A172 (cell line): ENCODE results near the gene APCDD1L. TPM values are rescaled to one million over a fixed set of nuclear protein-coding genes. Genes with fewer than 3 reads are reported as not detected.

ENCODE experiments used
- DNase-seq: peaks from one replicate; pipeline ENCODE4 v3.0.0-alpha.2; 2015; ENCODE audit warnings: low spot score
- total RNA-seq: library from RNA; depleted of rRNA; stranded (reverse); fragments of >200 nt; shearing (Covaris generic); gene quantifications from 2 replicates; pipeline ENCODE4 v1.2.3, GENCODE V29; 2014

Gene APCDD1L
- total RNA-seq, 1 experiment from 2014 or later, result 0.78 TPM

DNA sequence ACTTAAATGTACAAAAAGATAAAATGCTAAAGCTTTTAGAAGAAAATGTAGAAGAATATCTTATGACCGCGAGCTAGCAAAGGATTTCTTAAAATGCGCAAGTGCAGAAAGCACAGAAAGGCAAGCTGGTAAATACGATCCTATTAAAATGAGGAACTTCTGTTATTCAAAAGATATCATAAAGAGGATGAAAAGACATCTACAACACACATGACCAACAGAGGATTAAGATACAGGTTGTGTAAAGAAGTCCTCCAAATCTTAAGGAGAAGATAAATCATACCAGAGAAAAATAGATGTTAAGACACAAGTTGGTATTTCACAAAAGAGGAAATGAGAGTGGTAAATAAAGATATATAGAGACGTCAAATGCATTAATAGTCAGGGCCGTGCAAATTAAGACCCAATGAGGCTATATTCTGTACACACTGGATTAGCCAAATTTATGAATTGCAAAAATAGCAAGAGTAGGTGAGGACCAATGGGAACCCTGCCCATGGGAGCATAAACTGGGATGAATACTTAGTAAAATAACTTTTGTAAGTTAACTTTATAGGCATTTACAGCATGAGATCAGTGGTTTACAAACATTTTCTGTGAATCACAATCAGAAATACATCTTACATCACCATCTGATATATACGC, 23.0 kb downstream of the APCDD1L start:
- DNase-seq, result no peak

DNA sequence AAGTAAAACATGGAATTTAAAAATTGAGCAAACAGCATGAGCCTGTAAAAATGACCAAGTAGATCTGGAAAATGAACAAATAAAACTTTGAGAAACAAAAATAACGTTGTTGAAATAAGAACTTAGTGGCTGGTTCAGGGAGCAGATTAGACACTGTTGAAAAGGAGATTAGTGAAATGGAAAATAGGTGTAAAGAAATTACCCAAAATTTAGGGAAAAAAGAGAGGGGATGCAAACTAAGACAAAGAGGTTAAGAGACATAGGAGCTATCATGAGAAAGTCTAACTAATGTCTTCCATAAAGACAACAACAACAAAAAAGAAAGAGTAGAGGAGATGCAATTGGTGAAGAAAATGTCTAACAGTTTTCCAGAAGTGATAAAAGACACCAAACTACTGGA, 29.0 kb downstream of the APCDD1L start:
- DNase-seq, result no peak

DNA sequence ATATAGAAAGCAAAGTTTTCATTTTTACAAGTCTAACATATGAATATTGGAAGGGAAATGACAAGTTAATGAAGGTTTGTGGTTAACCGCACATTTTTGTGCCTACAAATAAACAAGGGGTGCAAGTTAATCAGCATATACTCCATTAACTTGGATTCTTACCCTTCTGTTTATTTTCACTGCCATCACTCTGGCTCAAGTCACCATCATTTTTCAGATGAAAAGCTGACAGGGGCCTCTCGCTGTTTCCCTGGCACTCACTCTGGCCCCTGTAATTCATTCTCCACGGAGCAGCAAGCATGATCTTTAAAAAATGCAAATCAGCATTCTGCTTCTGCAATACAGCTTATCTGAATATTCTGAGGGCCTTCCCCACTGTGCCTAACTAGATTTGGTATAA, 29.8 kb downstream of the APCDD1L start:
- no peak for DNase-seq

DNA sequence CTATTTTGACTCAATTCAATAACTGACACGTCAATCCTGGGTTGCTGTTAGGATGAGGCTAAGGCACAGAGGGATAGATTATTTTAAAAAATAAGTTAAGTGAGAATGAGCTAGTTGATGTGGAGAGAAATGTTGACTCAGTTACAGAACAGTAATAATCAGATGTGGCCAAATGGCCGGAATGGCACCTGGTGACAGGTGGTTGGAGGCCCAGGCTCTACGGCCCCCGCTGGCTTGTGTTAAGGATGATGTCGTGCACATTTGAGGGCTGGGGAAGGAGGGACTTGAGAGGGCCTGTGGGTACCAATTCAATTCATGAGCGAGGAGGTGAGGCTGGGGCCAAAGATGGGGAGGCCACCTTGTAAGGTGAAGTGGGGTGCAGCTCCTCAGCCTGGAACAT, 31.7 kb downstream of the APCDD1L start:
- DNase-seq, result no peak

DNA sequence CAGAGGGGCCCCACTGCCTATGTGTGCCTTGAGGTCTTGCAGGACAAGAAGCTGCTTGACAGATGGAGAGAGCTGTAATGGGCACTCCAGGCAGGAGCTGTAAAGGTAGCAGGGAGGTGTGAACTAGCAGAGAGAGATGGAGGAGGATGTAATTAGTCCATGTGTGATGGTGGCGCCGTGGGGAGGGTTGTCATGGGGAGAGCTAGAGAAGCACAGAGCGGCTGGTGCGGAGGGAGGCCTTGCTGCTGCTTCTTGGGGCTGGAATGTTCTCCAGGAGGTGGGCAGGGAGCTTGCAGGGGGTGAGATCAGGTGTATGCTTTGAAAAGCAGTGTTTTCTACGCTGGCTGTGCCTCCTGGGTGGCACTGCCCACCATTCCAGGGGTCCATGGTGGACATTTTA, 32.1 kb downstream of the APCDD1L start:
- no peak for DNase-seq

DNA sequence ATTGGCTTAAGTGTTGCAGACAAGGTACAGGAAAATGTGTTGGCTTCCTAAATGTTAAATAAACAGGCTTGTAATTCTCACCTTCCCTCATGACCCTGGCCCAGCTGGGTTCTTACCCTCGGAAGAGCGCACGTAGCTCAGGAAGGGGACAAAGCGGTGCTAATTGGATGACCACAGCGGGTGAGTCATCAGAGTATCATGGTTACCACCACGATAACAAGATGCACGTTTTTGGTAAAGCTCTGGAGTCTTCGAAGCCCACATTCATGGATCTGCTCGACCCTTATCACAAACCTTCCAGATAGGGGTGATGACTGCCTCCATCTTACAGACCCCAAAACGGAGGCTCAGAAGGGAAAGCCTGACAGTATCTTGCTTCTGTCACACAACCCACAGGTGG, 32.8 kb downstream of the APCDD1L start:
- peak; percentile 54 for DNase-seq

DNA sequence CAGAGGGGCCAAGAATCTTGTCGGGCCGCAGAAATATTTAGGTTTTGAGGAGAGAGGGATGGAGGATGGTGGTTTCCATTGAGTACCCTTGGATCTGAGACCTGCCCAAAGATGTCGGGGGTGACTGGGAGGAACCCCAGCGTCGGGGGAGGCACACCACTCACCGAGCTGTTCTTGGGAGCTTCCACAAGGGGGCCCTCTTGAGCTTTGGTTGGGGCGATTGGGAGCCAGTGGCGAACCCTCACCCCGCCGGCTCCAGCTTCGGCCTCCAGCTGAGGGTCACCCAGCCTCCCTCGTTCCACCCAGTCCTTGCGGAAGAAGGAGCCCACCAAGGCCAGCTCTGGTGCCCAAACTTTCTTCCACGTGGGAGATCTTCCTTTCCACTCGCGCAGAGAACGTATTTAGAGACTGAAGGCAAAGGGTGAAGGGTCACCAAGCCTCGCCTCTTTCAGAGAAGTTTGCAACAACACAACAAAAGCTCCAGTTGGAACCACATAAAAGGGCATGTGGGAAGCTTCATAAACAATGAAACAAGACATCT, 33.6 kb downstream of the APCDD1L start:
- no peak for DNase-seq

DNA sequence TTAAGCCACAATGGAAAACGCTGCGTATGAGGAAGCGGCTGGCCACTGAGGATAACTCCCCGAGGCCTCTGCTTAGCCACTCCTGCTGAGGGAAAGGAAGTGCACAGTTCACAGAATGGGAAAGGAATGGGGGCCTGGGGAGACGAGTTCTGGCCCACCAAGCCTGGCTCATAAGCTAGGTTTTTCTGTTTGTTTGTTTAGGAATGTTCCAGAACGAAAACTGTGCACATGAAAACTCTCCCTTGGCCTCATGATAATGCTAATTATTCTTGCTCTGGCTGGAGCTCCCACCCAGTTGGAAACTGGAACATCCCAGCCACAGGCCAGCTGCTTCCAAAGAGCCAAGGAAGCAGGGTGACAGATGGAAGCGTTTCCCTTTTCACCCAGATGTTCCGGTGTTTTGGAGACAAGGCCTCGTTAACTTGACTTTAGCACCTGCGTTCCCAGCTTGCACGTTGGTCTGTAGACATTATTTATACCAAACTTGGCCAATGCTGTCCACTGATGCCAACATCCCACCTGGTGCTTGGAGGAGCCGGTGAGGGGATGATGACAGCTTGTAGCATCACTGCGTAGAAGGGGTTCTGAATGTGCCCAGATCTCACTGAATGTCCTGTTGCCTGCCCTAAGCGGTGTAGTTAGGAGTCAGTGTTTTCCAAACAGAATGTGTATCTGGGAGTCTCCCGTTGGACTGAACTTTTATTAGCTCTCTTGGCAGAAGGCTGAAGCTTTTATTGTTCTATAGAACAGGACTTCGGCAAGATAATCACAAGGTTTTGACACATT, 34.5 kb downstream of the APCDD1L start:
- no peak for DNase-seq

DNA sequence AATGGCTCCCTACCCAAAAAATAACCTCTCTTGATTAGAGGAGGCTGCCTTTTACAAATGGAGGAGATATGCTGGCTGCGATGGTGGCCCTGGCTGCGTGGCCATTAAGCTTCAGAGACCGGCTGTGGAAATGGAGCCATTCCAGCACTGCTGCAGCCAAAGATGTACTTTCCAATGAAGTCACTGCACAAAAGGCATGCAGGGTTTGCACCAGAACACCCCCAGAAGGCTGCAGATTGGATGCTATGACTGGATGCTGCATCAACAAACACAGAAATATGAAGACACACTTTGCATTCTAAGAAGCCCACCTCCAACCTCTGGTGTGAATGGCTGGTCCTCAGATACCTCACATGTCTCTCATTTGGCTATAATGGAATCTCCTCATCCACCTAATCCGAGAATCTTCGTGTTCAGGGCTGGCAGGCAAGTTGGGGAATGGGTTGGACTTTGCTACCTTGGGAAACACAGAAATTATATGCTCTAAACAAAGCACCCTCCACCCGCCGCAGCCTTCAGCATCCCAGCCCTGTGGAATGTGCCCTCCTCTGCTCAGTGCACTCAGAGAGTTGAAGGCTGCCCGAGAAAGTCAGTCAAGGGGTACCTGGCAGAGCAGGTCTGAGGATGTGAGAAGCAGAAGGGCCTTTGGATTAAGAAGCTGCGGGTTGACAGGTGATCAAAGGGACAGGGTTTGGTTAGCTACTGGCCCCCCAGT, 35.3 kb downstream of the APCDD1L start:
- no peak for DNase-seq

DNA sequence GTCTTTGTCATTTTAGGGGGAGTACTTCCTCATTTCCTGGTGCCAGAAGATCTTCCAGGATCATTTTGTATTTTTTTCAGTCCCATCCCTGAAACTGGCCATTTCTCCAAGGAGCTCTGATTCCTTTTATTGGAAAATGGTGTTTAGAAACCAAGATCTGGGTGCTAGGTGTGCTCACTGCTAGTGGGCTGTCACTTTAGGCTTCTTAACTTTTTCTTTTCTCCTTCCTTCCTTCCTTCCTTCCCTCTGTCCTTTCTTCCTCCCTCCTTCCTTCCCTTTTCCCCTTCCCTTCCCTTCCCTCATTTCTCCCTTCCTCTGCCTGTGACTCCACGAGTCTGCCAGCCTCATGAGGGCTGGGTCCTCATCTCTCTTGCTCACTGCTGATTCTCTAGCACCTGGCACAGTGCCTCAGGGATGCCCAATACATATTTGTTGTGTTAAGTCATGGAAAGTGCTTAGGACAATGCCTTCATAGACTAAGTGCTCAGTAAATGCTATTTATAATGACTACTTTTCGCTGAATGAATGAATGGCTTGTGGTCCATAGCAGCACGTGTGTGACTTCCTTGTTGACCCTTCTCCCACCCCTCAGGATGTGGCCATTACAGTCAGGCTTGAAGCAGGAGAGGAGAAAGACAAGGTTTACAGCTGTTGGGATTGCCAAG, 36.9 kb downstream of the APCDD1L start:
- DNase-seq, result no peak

DNA sequence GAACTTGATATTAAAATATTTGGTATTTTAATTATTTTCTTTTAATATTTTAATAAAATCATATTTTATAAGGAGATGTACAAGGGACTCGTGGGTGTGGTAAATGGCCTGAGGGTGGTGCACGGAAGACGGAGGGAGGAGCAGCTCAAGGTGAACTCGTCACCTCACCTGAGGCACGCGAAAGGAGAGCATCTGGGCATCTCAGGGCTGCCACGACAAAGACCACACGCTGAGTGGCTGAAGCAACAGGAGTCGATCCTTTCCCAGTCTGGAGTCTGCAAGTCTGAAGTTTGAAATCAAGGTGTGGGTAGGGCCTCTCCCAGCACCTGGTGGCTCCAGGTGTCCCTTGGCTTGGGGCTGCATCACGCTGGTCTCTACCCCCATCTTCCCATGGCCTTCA, 39.7 kb downstream of the APCDD1L start:
- DNase-seq, result no peak

DNA sequence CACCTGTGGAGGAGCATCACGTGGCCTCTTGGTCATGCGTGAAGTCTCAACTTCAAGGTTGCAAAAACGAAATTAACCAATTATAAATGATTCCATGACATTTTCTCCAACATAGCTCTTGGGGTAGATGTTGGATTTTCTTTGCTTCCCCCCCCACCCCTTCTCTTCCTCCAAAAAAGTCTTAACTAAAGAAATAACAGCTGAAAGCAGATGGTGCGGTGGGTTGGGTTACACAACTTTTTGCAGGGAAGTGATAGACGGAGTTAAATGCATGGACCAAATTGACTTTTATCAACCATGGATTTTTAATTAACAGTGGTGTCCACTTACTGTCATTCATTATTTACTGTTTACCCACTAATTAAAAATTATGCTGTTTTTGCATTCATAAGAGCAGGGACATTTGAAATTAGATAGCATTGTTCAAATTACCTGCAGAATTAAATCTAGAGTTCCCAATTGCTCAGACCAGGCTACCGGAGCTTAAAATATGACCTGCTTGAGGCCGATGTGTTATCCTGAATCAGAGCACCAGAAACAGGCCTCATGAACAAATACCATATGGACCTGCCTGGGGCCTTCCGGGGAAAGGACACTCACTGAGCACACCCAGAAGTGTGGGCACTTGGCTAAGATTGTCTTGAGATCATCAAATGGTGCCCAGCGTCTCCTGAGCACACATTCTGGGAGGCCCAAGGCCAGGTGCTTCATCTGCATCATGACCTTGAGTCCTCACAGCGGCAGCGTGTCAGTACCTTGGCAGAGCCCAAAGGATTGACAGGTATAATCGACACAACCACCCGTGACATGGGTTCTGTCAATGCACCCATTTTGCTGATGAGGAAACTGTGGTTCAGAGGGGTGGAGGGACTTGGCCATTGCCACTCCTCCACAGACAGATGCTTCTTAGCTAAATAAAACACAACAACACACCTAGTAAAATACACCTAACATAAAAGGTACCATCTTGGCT, 41.5 kb downstream of the APCDD1L start:
- DNase-seq, result no peak

DNA sequence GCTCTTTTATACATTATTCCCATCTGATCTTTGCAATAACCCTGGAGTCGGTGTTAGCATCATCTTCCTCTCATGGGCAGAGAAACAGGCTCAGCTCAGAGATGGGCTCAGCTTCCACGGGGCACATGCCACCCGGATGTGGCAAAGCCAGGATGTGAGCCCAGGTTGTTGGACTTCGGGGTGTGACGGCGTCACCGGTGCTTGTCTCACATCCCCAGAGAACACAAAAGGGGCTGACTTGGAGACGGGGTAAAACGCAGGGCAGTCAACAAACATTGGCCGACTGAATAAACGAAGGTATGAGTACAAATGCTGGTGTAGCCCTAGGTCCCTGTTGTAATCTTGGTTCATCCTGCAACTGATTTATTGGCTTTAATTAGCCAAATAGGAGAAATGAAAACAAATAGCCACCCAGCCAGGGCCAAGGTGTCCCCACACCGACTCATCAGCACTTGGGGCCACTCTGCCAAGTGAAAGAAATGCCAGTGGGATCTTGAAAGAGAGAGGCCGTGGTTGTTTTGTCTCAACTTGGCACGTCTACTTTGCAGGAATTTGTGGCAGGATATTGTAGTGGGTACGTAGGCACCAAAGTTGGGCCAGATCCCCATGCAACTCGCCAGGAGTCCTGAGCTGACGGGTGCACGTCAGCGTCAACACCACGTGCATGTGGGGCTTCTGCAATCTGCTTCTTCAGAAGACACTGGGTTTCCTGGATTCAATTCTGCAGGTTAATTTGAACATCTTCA, 42.8 kb downstream of the APCDD1L start:
- no peak for DNase-seq

DNA sequence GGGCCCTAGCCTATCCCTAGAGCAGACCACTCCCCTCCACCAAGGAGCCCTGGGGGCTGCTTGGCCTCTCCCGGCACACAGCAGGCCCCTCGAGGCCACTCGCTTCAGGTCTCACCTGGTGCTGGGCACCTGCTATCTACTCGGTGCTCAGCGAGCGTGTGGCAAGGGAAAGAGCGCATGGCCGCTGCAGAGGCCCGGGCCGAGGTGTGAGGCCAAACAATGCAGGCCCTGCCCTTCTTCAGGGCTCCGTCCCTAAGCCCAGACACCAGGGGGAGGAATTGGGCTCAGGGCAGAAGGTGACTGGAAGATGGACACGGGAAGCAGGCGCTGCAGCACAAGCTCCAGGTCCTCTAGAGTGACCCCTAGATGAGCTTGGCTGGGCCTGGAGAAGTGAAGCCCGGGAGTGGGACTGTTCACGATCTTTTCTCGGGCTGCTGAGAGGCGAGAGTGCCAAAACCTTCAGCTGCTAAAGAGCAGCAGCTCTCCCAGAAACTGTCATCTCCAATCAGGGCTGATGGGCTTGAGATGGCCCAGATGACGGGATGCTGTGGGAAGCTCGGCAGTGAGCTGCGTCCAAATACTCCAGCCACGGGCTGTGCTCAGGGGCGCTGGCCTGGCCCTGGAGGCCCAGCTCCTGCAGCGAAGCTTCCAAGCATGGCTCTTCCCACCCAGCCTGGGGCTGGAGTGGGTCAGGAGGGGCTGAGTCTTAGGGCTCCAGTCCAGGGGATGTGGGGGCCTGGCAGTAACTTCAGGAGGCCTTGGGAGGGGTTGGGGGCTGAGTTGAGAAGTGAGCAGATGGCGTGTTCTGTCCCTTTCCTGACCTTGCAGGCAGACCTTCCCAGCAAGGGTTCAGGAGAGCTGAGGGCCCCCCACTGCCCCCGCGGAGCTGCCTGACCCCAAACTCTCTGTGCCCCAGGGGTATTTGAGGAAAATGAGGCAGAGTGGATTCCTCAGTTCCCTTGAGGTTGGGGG, 43.7 kb downstream of the APCDD1L start:
- no peak for DNase-seq

DNA sequence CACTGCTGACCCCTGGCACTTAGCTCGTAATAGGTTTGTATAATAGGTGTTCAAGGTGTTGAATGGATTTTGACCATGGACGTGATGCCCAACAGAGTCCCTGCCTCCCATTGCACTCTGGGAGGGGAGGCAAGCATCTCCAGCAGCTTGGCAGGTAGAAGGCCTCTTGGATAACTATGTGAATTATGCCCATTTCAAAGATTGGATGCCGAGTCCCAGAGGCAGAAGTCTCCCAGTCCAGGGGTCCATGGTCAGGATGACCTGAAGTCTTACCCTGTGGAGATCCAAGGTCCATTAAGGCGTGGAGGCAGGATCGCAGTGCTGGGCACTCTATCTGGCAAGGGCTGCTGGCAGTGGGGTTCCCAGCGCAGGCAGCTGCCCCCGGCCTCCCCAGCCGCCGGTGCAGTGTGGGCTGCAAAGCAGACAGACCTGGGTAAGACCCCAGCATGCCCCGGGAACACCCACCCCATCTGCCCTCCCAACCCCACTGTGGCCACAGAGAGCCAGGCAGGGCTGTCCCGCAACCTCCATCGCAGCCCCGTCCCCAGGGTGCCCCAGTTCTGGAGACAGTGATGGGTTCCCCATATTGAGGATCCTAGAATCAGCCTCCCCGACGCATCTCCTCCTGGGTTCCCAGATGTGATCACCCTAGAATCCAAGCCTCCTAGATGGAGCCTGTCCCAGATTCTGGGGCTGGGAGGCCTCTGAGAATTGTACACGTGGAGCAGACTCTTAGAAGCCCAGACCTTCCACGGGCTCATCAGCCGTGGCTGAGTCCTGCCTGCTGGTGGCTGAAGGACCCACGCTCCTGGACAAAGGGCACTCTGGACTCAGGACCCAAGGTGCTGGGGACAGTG, 44.6 kb downstream of the APCDD1L start:
- no peak for DNase-seq

DNA sequence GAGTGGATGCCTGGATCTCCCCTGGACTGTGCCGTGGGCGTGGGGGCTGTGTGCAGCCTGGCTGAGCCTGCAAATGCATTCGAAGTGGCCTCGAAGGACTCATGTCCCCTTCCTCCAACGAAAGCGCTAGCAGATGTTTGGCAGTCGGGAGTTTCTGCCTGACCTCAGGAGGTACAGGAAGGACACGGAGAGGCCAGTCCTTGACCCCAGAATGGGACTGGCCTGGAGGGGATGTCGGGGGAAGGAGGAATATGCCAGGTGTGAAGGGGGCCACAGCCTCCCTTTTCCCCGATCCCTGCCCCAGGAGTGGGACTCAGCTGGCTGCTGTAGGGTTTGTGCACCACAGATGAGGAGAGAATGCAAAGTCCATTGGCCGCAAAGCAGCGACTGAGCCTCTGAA, 45.6 kb downstream of the APCDD1L start:
- DNase-seq, result no peak

DNA sequence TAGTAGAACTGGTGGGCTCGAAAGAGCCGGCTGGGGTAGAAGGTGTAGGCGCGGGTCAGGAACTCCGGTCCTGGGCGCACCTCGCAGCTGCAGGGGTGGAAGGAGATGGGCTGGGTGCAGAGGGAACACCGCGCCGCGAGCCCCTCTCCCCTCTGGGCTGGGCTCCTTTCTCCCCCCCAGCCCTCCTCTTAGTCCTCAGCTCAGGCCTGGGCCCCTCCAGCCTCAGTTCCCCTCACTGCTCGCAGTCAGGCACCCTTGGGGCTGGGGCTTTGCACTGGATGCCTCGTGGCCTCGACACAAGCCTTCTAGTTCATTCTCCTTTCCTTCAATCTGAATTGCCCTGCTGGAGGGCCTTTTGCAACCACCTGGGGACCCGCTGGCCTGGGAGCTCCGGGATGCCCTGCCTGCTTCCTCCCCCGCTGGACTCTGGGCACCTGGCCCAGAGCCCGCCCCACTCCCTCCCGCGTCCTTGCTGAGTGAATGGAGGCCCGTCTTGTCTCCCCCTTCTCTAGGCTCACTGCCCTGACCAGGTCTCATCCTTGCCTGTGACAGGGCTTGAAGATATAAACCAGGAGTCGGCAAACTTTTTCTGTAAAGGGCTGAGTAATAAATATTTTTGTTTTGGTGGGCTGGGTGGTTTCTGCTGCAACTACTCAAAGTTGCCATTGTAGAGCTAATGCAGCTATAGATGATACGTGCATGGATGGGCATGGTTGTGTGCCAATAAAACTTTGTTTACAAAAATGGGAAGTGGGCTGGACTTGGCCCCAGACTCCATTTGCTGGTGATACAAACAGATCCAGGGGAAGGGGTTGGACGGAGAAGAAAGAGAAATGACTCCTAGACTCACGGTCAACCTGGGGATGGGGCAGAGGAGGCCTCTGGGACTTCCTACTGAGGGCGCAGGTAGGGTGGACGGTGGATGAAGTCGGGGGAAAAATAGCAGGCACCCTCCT, 47.3 kb downstream of the APCDD1L start:
- no peak for DNase-seq
